Ovary (tissue), 3 donors: Measurements from ENCODE around the gene PRPF40A.

Source experiments
- POLR2A ChIP-seq: fragments of 450-650 bp; IDR thresholded peaks from one replicate; pipeline ENCODE4 v1.6.1; 2017; ENCODE audit warnings: antibody characterized with exemption, mild to moderate bottlenecking, moderate library complexity
- TF ChIP-seq, protein P1 (sequence below), 3 donors: fragments of 450-650 bp in 2 of 3; fragments of 200-600 bp in 1 of 3; IDR thresholded peaks; one replicate each; pipeline versions ENCODE4 v1.5.1 to v1.8.0; 2016 to 2022; ENCODE audit warnings: antibody characterized with exemption in 3 of 3, mild to moderate bottlenecking in 1 of 3
- donor health status: DM: no; HTN: no; CAD: no.

GRCh38 chr2:152661076-152661475 is 56.2 kb downstream of the PRPF40A start:
- TF ChIP-seq, protein P1, sequence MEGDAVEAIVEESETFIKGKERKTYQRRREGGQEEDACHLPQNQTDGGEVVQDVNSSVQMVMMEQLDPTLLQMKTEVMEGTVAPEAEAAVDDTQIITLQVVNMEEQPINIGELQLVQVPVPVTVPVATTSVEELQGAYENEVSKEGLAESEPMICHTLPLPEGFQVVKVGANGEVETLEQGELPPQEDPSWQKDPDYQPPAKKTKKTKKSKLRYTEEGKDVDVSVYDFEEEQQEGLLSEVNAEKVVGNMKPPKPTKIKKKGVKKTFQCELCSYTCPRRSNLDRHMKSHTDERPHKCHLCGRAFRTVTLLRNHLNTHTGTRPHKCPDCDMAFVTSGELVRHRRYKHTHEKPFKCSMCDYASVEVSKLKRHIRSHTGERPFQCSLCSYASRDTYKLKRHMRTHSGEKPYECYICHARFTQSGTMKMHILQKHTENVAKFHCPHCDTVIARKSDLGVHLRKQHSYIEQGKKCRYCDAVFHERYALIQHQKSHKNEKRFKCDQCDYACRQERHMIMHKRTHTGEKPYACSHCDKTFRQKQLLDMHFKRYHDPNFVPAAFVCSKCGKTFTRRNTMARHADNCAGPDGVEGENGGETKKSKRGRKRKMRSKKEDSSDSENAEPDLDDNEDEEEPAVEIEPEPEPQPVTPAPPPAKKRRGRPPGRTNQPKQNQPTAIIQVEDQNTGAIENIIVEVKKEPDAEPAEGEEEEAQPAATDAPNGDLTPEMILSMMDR (IDR thresholded peaks at IDR 0.05), result no peak
- TF ChIP-seq POLR2A, result no peak
